Activated T-cell treated with anti-CD3 and anti-CD28 coated beads for 1 hour (primary cell): ENCODE data around the gene KCNK16.
A peak's percentile ranks its signal among the peaks of the same experiment; 100 is the strongest.
"Not testable (repeated sequence)": the region's sequence is repeated elsewhere in the genome, so short reads cannot be mapped to it uniquely, and the experiment has no call there.

Experiments used
- DNase-seq: peaks from one replicate; pipeline ENCODE4 v3.0.0-alpha.2; 2020; ENCODE audit warnings: low read depth

KCNK16 gene

GRCh38 chr6:39309942-39310531 is 12.5 kb downstream of the KCNK16 start:
- peak; percentile 29 for DNase-seq

- DNase-seq: no peak
Measured at GRCh38 chr6:39307462-39307861, 15.0 kb downstream of the KCNK16 start.

- DNase-seq: no peak
Measured at GRCh38 chr6:39304951-39305350, 17.6 kb downstream of the KCNK16 start.

GRCh38 chr6:39303425-39304153 is 18.9 kb downstream of the KCNK16 start:
- DNase-seq: no peak

GRCh38 chr6:39302669-39303424 is 19.7 kb downstream of the KCNK16 start:
- peak; percentile 81 for DNase-seq

- no peak for DNase-seq
Measured at GRCh38 chr6:39302011-39302410, 20.5 kb downstream of the KCNK16 start.

- no peak for DNase-seq
Measured at GRCh38 chr6:39301606-39302005, 20.9 kb downstream of the KCNK16 start.

GRCh38 chr6:39300739-39301138 is 21.8 kb downstream of the KCNK16 start:
- no peak for DNase-seq

GRCh38 chr6:39298061-39298460 is 24.4 kb downstream of the KCNK16 start:
- no peak for DNase-seq

GRCh38 chr6:39296745-39297640 is 25.5 kb downstream of the KCNK16 start:
- DNase-seq: no peak

GRCh38 chr6:39295611-39296011 is 26.9 kb downstream of the KCNK16 start:
- DNase-seq: no peak

- no peak for DNase-seq
Measured at GRCh38 chr6:39294899-39295298, 27.6 kb downstream of the KCNK16 start.

GRCh38 chr6:39294133-39294532 is 28.4 kb downstream of the KCNK16 start:
- DNase-seq: no peak

GRCh38 chr6:39292637-39293036 is 29.9 kb downstream of the KCNK16 start:
- no peak for DNase-seq

- no peak for DNase-seq
Measured at GRCh38 chr6:39289490-39289889, 33.0 kb downstream of the KCNK16 start.

GRCh38 chr6:39287601-39288000 is 34.9 kb downstream of the KCNK16 start:
- DNase-seq: no peak

- DNase-seq: not testable (repeated sequence)
Measured at GRCh38 chr6:39286596-39286995, 35.9 kb downstream of the KCNK16 start.

- no peak for DNase-seq
Measured at GRCh38 chr6:39282774-39283173, 39.7 kb downstream of the KCNK16 start.

GRCh38 chr6:39281312-39281980 is 41.1 kb downstream of the KCNK16 start:
- DNase-seq: no peak

GRCh38 chr6:39280247-39280731 is 42.2 kb downstream of the KCNK16 start:
- DNase-seq: no peak

GRCh38 chr6:39279539-39279938 is 43.0 kb downstream of the KCNK16 start:
- no peak for DNase-seq
